GM19025 (cell line): ENCODE data around the gene RPS21.

Source experiments
- ATAC-seq: cut with Tn5 transposase; IDR thresholded peaks from one replicate; pipeline ENCODE4 v1.9.1; 2021; ENCODE audit warnings: mild to moderate bottlenecking, low read depth, moderate library complexity; ENCODE audit not compliant: unreplicated experiment

RPS21 gene

DNA sequence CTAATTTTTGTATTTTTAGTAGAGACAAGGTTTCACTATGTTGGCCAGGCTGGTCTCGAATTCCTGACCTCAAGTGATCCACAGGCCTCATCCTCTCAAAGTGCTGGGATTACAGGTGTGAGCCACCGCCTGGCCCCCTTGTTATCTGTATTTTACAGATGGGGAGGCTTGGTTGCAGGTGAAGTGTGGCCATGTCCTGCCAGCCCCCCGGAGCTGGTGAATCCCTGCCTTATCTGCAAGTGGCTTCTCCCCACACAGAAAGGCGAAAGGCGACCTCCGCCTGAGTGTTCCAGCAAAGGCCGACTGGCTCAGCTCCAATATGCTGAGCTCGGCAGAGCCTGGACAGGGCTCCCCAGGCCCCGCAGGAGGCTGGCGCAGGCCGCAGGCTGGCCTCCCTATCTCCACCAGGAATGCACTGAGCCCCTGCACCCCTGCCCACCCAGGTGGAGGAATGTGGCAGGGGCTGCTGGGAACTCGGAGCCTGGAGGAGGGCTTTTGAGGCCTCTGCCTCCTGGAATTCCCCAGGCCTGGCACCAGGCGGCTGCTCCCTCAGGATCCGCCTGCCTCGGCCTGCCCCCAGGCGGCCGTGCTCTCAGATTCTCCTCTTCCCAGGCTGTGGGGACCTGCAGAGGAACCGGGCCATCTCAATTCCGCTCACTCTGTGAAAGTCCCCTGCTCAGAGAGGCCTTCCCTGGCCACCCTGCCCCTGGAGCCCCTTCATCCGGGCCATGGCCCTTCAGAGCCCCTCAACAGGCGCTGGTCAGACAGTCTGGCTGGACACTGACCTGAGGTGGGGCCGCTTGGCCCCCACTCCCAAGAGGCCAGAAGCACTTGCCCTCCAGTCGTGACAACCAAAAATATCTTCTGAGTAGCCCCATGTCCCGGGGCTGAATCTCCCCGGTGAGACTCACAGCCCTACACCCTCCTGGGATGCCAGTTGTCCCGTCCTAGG lies 10.5 kb upstream of the RPS21 start:
- ATAC-seq = no peak

DNA sequence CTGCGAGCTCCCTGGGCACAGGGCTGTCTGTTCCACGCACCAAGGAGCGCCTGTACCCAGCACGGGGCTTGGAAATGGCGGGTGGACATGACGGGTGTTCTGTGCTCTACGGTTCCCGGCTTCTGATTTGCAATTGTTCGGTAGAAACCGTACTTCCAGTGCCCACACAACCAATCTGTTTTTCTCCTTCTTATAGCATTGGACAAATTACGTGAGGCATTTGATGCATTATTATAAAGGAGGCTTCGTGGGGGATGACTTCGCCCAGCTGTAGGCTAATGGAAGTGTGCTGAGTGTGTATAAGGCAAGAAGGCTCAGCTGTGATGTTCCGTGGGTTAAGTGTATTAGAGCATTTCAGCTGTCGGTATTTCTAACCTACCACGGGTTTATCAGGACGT lies 9.8 kb upstream of the RPS21 start:
- no peak for ATAC-seq

DNA sequence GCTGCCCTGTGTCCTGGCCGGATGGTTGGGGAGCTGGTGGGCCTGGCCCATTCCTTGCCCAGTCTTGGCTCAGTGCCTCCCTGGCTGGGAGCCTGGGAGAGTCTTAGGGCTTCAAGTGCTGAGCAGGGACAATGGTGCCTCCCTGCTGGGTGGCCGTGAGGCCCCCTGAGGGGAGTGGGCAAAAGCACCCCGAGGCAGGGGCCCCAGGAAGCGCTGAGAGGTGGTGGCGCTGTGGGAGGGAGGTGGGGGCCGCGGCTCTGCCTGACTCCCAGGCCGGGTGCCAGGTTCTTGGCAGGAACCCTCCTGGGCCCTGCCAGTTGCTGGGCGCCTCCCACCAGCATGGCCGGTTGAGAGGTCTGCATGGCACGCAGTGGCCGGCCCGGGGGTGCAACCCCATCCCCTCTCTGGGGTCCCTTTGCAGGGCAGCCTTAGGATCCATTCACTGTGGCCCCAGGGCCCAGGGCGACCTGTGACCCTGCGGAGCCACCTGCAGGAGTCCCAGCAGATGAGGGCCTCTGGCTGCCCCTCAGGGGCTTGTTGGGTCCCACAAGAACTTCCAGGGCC lies 9.2 kb upstream of the RPS21 start:
- ATAC-seq = no peak

DNA sequence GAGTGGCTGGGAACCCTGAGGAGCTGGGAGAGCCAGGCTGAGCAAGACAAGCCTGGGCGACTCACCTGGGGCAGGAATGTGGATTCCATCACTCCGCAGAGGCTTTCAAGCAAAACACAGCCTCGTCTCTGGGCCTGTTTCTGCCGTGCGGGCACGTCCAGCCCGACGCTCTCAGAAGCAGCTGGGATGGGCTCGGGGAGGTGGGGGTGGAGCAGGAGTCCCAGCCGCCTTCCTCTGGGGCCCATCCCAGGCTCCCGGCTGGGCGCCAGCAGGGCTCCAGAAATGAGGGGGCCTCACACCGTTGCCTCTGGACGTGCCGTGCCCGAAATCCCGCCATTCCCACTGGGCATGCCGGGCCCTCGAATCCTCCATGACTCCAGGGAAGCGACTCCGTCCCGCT lies 8.7 kb upstream of the RPS21 start:
- no peak for ATAC-seq

DNA sequence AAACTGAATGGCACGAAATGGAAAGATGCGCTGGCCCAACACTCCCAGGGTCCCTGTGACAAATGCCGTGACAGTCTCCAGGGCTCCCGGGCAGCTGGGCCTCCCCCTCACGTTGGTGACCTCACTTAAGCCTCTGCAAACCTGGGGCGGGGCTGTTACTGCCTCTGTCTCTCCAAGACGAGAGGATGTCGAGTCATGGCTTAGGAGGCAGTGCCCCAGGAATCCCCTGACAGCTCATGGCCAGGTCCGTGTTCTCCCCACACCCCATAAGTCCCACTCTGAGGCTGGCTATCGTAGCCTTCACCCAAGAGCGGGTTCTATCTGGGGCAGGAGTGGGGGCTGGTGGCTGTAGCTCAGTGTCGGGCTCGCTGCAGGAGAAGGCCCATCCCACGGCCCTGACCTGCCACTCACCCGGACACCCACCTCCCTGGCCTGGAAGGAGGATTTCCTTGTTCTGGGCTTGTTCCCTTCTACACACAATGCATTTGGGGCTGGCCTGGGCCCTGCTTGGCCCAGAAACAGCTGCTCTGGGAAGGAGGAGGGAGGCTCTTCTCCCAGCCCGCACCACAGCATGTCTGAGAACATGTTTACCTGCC lies 5.6 kb upstream of the RPS21 start:
- no peak for ATAC-seq

DNA sequence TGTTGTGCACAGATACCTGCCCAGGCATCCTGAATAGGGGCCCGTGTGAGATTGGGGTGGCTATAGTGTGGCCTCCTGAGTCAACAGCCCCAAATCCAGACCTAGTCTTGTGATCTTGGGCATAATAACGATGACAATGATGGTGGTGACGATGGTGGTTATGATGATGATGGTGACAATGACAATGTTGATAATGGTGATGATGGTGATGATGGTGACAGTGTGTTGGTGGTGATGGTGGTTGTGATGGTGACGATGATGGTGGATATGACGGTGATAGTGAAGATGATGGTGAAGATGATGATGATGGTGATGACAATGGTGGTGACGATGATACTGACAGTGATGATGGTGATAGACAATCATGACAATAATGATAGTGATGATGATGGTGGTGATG lies 5.1 kb upstream of the RPS21 start:
- no peak for ATAC-seq

DNA sequence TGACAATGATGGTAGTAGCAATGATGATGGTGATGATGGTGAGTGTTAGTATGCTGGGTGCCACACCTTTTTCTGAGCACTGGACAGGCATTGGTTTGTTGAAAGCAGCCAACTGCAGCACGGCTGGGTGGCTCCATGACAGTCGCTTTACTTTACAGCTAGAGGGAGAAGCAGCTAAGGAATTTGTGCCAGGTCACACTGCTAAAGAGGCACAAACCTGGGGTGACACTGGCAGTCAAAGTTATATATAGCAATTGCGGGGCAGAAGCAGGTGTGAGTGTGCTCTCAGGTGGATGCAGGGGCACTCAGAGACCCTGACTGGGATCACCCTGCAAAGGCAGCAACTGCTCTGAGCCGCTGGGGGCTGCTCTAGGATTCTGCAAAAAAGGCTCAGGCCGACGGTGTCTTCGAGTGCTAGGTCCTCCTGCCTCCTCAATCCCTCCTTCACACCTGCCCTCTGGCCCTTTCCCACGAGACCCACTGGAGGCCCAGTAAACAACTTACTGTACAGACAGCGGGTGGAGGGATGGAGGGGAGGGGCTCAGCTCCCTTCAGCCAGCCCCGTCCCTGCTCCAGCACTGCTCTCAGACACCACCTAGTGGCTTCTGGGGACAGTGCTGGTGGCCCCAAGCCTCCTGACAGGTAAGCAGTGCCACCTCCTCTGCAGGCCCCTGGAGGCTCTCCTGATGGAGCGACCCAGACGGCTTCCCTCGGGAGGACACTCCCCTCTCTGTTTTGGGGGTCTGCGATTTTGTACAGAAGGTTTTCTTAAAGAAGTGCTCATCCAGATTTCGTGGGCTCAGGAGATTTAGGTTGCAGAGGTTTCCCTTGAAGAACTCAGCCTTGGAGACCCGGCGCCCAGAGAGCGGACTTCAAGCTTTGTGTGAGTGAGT lies 4.4 kb upstream of the RPS21 start:
- no peak for ATAC-seq

DNA sequence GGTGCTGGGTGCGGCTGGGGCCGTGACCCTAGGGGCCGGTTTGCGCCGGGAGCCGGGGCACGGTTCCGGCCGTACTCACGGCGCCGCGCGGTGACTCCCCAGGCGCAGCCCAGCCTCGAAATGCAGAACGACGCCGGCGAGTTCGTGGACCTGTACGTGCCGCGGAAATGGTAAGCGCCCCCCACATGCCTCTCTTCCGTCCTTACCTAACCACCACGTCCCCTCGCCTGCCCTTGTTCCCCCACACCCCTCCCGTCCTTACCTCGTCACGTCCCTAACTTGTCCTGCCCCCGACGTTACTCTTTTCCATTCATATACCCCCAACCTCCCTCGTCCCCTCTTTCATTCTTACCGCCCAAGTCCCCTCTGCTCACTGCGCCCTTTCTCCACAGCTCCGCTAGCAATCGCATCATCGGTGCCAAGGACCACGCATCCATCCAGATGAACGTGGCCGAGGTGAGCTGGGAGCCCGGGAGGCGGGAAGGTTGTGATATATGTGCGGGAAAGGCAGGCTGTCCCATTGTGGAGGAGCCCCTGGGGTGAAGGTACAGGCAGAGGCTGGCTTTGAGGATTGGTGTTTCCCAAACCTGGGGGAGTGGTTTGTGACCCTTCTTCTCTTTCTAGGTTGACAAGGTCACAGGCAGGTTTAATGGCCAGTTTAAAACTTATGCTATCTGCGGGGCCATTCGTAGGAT lies 463 bp downstream of the RPS21 start:
- no peak for ATAC-seq

DNA sequence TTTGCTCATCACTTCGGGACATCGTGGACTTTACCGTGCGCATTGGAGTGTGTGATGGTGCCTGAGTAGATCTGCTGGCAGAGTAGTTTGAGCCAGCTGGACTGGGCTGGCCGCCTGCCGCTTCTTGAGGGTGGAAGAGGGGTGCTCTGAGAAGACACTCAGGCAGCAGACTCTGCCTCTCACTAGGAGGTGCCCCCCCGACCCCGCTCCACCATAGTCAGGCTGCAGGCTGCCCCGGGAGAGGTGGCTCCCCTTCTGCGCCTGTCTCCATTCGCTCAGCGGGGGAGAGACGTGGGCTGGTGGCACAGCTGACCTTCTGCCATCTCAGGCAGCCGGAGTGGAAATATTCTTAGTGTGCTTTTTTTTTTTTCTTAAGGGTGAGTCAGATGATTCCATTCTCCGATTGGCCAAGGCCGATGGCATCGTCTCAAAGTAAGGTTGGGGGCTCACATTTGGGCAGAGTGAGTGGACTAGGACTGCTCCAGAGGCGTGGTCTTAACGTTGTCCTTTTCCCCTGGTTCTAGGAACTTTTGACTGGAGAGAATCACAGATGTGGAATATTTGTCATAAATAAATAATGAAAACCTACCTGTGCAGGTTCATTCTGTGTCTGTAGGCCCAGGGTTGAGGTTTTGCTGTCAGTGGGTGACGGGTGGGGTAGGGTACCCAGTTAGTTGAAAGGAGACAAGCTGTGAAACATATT lies 1.2 kb downstream of the RPS21 start:
- no peak for ATAC-seq

DNA sequence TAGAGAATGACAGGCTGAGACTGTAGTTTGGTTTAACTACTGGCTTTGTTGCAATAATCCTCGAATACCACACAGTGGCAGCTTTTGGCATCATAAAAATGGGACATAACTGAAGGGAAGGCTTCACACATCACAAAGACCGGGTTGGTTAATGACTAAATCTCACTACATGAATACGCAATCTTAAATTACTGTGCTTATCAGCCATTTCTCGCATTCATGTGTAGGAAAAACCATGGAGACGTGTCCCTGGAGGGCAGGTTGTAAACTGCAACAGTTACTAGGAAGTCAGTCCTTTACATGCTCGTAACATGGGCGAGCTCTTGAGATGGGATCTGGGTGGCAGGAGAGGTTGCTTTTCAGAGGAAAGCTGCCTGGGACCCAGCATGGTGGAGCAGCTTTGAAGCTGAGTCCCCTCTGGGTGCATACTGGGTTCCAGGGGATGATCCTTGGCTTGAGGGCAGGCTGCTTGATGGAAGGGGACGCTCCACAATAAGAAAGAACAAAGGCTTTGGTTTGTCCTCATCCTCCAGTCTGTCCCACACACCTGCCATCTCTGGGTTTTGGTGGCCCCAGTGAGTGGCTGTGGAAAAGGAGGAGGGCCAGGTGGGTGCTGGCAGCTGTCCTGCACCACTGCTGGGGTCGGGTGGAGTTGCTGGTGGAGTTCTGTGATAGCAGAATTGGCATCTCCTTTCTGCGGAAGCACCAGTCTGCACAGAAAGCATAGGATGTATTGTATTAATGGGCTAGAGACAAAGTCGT lies 2.1 kb downstream of the RPS21 start:
- ATAC-seq = no peak

DNA sequence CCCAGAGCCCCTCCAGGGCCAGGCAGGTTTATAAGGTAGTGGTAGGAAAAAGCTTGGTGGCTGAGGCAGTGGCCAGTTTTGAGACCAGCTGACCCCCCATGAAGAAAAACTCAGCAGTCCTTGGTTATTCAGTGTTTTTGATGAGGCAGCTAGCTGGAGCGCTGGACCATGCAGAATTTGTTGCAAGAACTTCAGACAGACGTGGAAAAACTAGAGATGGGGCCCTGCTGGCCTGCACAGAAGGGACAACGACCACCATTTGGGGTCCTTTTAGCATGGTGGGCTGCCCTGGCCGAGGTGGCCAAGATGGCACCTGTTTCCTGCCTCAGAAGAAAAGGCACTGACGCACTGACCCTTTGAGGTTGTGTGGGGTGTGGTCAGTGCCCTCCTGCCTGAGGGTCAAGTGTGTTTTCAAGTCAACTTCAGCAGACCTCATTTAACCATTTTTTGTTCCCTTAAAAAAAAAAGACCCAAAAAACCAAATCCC lies 2.7 kb downstream of the RPS21 start:
- no peak for ATAC-seq

DNA sequence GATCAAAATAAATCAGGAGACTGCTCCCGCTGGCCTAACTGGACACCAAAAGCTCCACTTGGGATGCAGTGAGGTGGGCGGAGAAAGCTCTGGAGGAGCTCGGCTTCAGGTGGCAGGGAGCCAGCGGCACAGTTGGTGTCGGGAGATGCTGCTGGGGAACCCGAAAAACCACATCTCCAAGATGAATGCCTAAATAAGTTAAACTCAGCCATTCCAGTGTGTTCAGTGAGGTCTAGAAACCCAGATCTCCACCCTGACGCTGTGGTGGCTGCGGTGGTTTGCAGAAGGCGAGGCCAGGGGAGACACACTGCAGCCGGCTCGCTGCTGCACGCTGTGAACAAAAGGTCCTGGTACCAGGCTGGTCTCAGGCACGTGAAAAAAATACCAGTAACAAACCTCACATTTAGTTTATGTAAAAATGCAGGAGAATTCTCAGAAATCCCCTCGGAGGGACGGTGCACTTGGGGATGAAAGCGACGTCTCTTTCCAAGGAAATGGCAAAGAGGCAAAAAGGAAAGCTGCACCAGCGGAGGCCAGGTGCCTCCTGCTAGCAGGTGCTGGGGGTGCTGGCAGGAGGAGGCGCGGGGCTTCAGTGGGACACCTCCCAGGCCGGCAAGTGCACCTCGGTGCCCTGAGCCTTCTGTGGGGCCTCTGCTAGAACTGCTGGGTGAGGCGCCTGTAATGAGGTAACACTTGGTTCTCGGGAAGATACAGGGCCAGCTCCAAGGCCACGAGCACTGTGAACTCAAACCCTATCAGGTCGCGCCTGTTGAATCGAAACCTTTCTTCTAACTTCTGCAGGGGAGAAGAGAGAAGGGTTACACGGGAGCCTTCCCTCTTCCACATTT lies 3.6 kb downstream of the RPS21 start:
- no peak for ATAC-seq

DNA sequence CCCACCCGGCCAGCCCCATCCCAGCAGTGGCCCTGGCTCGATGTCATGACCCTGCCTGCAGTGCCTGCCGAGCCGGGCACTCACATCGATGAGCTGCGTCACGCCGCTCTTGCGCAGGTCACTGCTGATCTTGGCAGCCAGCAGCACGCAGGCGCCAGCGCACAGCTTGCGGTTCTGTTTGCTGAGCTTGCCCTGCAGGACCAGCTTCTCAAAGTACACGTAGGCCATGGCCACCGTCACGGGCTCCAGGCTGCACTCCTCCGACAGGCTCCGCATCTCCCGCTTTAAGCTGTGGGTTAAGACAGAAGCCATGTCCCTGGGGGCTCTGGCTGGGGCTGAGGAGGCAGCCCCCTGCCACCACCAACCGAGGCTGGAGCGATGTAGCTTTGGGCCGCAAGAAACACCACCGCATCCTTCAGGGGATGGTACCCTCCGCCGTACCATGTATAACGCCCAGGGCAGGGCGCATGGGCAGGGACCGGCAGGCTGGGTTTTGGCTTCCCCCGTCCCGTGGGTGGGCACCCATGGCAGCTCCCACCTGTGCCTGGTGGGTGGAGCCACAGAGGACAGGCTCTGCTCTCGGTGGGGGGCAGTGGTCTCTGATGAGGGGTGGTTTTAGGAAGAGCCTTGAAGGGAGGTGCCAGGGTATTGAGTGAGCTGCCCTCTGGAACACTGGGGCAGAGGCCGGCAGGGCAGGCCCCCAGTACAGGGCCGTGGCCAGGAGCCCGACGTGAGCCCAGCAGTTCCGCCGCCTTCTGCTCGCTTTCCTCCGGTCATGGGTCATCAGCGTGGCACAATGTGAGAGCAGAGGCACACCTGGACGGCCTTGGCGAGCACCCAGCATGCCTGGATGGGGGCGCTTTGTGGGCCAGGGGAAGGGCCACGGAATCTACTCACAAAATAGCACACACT lies 4.5 kb downstream of the RPS21 start:
- ATAC-seq = no peak

DNA sequence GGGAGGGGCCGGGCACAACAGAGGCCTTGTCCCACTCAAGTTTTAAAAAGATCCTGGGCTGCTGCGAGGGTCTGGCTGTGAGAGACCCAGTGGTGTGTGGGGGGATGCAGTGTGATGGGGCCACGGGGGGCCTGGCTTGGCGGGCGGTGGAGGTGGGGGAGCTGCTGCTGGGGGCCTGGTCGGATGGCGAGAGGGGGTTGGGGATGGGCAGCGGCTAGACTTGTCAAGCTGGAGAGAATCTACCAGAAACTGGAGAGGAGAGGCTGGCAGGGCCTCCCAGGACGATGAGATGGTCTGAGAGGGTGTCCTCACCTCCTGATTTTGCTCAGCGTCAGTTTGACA lies 5.1 kb downstream of the RPS21 start:
- no peak for ATAC-seq

DNA sequence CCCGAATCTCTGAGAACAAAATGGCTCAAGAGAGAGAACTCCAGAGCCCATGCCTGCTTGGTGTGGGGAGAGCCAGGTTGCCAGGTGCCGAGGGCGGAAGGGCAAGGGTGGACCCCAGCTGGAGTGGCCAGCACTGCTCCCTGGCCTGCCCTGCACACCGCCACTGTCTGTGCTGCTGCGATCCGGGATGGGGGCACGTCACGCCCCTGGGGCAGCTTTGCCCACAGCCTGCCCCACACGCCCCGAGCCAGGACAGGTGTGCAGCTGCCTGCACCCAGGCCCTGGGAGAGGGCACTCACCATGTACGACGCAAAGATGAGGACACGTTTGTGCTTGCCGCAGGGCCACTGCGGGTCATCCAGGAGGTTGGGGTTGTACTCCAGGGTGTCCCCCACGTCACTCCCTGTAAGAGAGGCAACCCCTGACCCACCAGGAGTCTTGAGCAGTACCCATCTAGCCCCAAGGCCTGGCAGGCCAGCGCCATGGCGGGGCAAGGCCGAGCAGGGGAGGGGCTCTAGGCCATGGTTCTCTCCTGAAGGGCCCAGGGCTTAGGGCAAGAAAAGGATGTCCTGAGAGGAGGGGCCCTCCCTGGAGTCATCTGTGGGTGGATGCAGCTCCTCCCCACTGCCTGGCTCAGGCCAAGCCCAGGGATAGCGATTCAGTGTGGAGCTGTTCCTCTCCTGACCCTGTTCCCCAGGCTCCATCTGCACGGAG lies 5.9 kb downstream of the RPS21 start:
- ATAC-seq = no peak

DNA sequence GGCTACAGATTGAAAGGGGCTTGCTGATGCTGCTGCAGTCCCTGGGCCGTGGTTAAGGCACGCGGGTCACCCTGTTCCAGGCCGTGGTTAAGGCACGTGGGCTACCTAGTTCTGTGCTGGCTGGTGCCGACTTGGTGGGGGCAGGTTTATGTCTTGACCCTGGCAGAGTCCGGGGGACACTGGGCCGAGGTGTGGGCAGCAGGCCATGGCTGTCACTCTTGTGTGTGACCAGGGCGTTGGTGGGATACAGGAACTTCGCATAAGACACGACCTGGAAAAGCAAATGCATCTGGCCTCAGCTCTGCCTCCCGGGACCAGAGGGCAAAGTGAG lies 6.4 kb downstream of the RPS21 start:
- ATAC-seq = no peak
